ENCODE results near the gene JAM2.

GRCh38 chr21:25589887-25590286 is 49.2 kb upstream of the JAM2 start:
- TF ChIP-seq CTCF (IDR thresholded peaks at IDR 0.05) (no peak), POLR2AphosphoS5 (IDR thresholded peaks at IDR 0.05) (no peak)

Measured in gastroesophageal sphincter (tissue), 3 donors.